Urinary bladder (tissue), 4 donors: ENCODE measurements around the gene ACBD4. TPM values are rescaled to one million over a fixed set of nuclear protein-coding genes. Genes with fewer than 3 reads are reported as not detected.

Experiments used
- DNase-seq: peaks from one replicate; pipeline ENCODE4 v3.0.0-alpha.2; 2015; ENCODE audit errors: extremely low spot score
- H3K27ac ChIP-seq: one replicate; pipeline ENCODE4 v1.5.1; 2013; ENCODE audit warnings: low read depth, mild to moderate bottlenecking, moderate library complexity
- H3K36me3 ChIP-seq: one replicate; pipeline ENCODE4 v1.6.1; 2013; ENCODE audit warnings: mild to moderate bottlenecking, moderate library complexity; ENCODE audit not compliant: insufficient read depth
- H3K4me1 ChIP-seq: one replicate; pipeline ENCODE4 v1.6.1; 2013; ENCODE audit warnings: mild to moderate bottlenecking, moderate library complexity; ENCODE audit not compliant: insufficient read depth
- H3K4me3 ChIP-seq: one replicate; pipeline ENCODE4 v1.5.1; 2013; ENCODE audit warnings: low read depth, low read length
- WGBS: extraction: QIAGEN DNeasy Blood & Tissue Kit; methylation state at CpG from one replicate; pipeline ENCODE4 v1.1.7; 2013; 5-methylcytosine and 5-hydroxymethylcytosine counted together
- polyA plus RNA-seq: library from polyadenylated mRNA; stranded (reverse); fragments of 200-250 nt; gene quantifications from one replicate; pipeline ENCODE4 v1.2.3, GENCODE V29; 2013
- total RNA-seq: library from RNA; depleted of rRNA; stranded (reverse); fragments of >200 nt; gene quantifications from one replicate; pipeline ENCODE4 v1.2.3, GENCODE V29; 2014
- donor health status: healthy with polysubstance abuse.
- donor health status: healthy.

The ACBD4 gene
- total RNA-seq (4.5 TPM), polyA plus RNA-seq (18.2 TPM)

DNA sequence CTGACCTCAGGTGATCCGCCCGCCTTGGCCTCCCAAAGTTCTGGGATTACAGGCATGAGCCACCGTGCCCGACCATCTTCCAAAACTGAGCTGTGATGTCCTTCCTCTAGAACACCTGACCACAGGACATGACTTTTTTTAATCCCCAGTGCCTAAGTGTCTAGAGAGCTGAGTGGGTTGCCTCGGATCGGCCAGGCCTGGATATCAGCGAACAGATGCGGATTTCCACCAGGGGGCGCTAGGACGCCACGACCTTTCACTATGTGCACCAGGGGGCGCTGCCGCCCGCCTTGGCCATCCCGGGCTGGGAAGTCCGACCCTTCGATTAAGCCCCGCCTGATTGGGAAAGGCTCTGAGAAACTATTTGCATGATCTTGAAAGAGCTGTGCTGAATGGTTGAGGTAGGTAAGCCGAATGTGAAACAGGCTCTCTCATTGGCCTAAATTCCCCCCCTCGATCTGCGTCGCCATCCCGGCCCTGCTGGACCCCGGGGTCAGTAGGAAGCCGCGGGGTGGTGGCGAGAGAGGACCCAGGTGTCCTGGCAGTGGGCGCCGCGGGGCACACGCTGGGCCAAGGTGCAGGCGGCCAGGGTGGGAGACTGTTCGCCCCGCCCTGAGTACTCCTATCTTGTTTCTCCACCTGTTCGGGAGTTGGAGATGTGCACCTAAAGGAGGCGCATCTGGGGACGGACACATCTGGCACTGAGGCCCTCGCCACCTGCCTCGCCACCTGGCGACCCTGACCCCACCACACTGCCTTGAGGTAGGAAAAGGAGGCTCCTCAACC lies at the start of gene ACBD4:
TSS of gene ACBD4 (plus strand) at position 496 of the 786 bp plus-strand sequence. CDS start 458 bp downstream, outside the sequence.
- WGBS: 7% methylated on average over 40 of the region's 40 CpGs
- peak; percentile 97 for DNase-seq
- Histone ChIP-seq H3K36me3 (no peaks in the 10 kb centered on the region), H3K4me1 (no peaks in the 10 kb centered on the region), H3K4me3 (peak within 1 kb of the TSS; percentile 56), H3K27ac (peak within 1 kb of the TSS; percentile 44)

DNA sequence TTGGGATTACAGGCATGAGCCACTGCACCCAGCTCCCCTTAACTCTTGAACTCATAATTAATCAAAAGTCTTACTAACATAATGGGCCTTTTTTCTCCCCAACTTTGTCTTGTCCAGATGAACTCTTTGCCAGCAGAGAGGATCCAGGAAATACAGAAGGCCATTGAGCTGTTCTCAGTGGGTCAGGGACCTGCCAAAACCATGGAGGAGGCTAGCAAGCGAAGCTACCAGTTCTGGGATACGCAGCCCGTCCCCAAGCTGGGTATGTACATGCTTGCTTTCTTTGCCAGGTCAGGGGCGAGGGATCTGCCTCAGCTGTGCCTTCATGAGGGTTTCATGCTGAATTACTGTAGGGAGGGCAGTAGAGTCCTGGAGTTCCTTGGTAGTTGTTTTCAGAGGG lies 49.1 kb upstream of the ACBD4 start:
- Histone ChIP-seq H3K4me3 (no peak overlapping the region), H3K36me3 (peaks cover 18% of the 10 kb centered on the region), H3K4me1 (no peaks in the 10 kb centered on the region), H3K27ac (no peak overlapping the region)
- DNase-seq: no peak
- 92% methylated on average over 4 of the region's 4 CpGs for WGBS

GRCh38 chr17:45086865-45087503 lies 48.5 kb upstream of the ACBD4 start:
- Histone ChIP-seq H3K36me3 (peaks cover 14% of the 10 kb centered on the region), H3K4me3 (no peak overlapping the region), H3K27ac (no peak overlapping the region), H3K4me1 (no peaks in the 10 kb centered on the region)
- WGBS: 96% methylated on average over 6 of the region's 6 CpGs
- DNase-seq: no peak

GRCh38 chr17:45087504-45087975 lies 47.9 kb upstream of the ACBD4 start:
- Histone ChIP-seq H3K4me3 (no peak overlapping the region), H3K27ac (no peak overlapping the region), H3K4me1 (no peaks in the 10 kb centered on the region), H3K36me3 (peaks cover 10% of the 10 kb centered on the region)
- no peak for DNase-seq
- 79% methylated on average over 3 of the region's 3 CpGs for WGBS

GRCh38 chr17:45087978-45088377 lies 47.5 kb upstream of the ACBD4 start:
- Histone ChIP-seq H3K4me1 (no peaks in the 10 kb centered on the region), H3K36me3 (peaks cover 9% of the 10 kb centered on the region), H3K27ac (no peak overlapping the region), H3K4me3 (no peak overlapping the region)
- 91% methylated on average over 5 of the region's 5 CpGs for whole genome bisulfite sequencing
- DNase-seq: no peak

- Histone ChIP-seq H3K4me1 (no peaks in the 10 kb centered on the region), H3K4me3 (no peak overlapping the region), H3K27ac (no peak overlapping the region), H3K36me3 (peaks cover 9% of the 10 kb centered on the region)
- no peak for DNase-seq
- 90% methylated on average over 3 of the region's 3 CpGs for WGBS
Observed at GRCh38 chr17:45088741-45089140, 46.7 kb upstream of the ACBD4 start.

- no peak overlapping the region for H3K27ac ChIP-seq
- DNase-seq: no peak
- no peak overlapping the region for H3K4me3 ChIP-seq
- WGBS: 84% methylated on average over 3 of the region's 3 CpGs
- H3K36me3 ChIP-seq: peaks cover 7% of the 10 kb centered on the region
- H3K4me1 ChIP-seq: no peaks in the 10 kb centered on the region
Observed at GRCh38 chr17:45090711-45091110, 44.8 kb upstream of the ACBD4 start.

GRCh38 chr17:45091778-45092425 lies 43.6 kb upstream of the ACBD4 start:
- DNase-seq: no peak
- no peak overlapping the region for H3K4me3 ChIP-seq
- 88% methylated on average over 11 of the region's 11 CpGs for WGBS
- peaks cover 7% of the 10 kb centered on the region for H3K36me3 ChIP-seq
- peak overlapping the region; percentile 42 for H3K27ac ChIP-seq
- H3K4me1 ChIP-seq: no peaks in the 10 kb centered on the region

GRCh38 chr17:45092911-45093430 lies 42.5 kb upstream of the ACBD4 start:
- H3K4me3 ChIP-seq: no peak overlapping the region
- DNase-seq: peak; percentile 15
- peaks cover 6% of the 10 kb centered on the region for H3K36me3 ChIP-seq
- H3K4me1 ChIP-seq: no peaks in the 10 kb centered on the region
- WGBS: 22% methylated on average over 6 of the region's 6 CpGs
- peak overlapping the region; percentile 81 for H3K27ac ChIP-seq

DNA sequence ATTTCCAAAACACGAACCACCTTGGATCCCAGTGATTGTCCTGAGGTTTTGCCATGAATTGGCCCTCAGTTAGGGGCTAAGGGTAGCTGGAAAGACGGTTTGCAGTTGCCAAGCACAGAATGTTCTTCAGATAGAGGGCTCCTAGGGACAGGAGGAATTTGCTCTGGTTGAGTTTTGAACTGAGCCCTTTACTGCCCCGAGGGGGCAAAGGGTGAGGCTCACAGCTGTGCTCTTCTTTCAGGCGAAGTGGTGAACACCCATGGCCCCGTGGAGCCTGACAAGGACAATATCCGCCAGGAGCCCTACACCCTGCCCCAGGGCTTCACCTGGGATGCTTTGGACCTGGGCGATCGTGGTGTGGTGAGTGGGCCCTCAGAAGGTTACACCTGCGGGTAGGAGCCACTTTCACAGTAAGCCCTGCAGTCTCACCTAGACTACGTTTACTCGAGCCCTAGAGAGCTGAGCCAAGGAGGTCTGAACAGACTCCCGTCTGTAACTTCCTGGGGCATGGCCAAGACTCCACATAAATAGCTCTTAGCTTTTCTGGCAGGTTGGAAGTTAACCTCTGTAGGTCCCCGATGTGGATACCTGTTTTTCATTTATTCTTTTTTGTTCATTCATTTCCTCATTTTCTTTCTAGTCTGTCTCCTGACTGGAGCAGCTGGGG lies 41.9 kb upstream of the ACBD4 start:
- Histone ChIP-seq H3K4me1 (no peaks in the 10 kb centered on the region), H3K36me3 (peaks cover 6% of the 10 kb centered on the region), H3K4me3 (no peak overlapping the region), H3K27ac (peak overlapping the region; percentile 81)
- 50% methylated on average over 13 of the region's 13 CpGs for WGBS
- DNase-seq: no peak

DNA sequence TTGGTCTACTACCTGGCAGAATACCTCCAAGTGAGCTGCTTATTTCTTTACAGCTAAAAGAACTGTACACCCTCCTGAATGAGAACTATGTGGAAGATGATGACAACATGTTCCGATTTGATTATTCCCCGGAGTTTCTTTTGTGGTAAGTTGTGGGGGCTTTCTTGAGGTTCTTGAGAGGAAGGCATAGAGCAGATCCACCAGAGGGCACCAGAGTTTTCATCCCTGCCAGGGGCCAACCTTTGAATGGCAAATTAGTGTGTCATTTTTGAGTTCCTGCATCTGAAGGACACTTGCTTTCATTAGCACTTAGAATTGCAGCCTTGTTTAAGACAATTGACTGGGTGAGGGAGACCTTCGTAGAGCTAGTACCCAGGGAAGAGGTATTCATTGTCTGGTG lies 39.3 kb upstream of the ACBD4 start:
- Histone ChIP-seq H3K27ac (no peak overlapping the region), H3K36me3 (peaks cover 6% of the 10 kb centered on the region), H3K4me1 (no peaks in the 10 kb centered on the region), H3K4me3 (no peak overlapping the region)
- WGBS: 81% methylated on average over 3 of the region's 3 CpGs
- no peak for DNase-seq

DNA sequence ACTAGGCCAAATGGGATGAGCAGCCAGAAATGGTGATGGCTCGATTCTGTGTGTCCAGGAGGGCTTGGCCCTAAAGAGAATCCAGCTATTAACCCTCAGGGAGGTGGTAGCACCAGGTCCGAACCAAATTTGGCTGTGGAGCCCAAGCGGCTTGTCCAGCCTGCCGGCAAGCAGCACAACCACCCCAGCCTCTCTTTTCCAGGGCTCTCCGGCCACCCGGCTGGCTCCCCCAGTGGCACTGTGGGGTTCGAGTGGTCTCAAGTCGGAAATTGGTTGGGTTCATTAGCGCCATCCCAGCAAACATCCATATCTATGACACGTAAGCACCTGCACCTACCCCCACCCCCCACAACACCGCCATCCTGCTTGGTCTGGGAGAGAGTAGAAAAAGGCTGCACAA lies 38.6 kb upstream of the ACBD4 start:
- 95% methylated on average over 11 of the region's 11 CpGs for WGBS
- H3K27ac ChIP-seq: no peak overlapping the region
- no peak overlapping the region for H3K4me3 ChIP-seq
- H3K4me1 ChIP-seq: no peaks in the 10 kb centered on the region
- no peak for DNase-seq
- peaks cover 6% of the 10 kb centered on the region for H3K36me3 ChIP-seq
